Measurements from ENCODE around the gene TRPM3. TPM values are rescaled to one million over a fixed set of nuclear protein-coding genes. Genes with fewer than 3 reads are reported as not detected.

TRPM3 gene
- total RNA-seq, 1 donor: under 0.01 TPM

- DNase-seq (ENCODE audit: low read depth): no peak
Measured at GRCh38 chr9:70618784-70619183, 502.6 kb downstream of the TRPM3 start.

GRCh38 chr9:70617033-70617828 is 504.2 kb downstream of the TRPM3 start:
- no peak for DNase-seq (ENCODE audit: low read depth)
- no peak for TF ChIP-seq CTCF (IDR thresholded peaks at IDR 0.05; ENCODE audit: insufficient read depth, low read depth, low read length)
- no peak overlapping the region for H3K4me3 ChIP-seq (ENCODE audit: low read depth, low read length)

More at GRCh38 chr9:70618784-70619183, 502.6 kb downstream of the TRPM3 start:
- no peak for TF ChIP-seq CTCF (IDR thresholded peaks at IDR 0.05; ENCODE audit: insufficient read depth, low read depth, low read length)
- no peak overlapping the region for H3K4me3 ChIP-seq (ENCODE audit: low read depth, low read length)

- no peak overlapping the region for H3K4me3 ChIP-seq (ENCODE audit: low read depth, low read length)
- TF ChIP-seq CTCF (IDR thresholded peaks at IDR 0.05; ENCODE audit: insufficient read depth, low read depth, low read length): no peak
- no peak for DNase-seq (ENCODE audit: low read depth)
Measured at GRCh38 chr9:70616228-70616990, 505.0 kb downstream of the TRPM3 start.

- H3K4me3 ChIP-seq (ENCODE audit: low read depth, low read length): no peak overlapping the region
- TF ChIP-seq CTCF (IDR thresholded peaks at IDR 0.05; ENCODE audit: insufficient read depth, low read depth, low read length): no peak
- no peak for DNase-seq (ENCODE audit: low read depth)
Measured at GRCh38 chr9:70615464-70616138, 505.8 kb downstream of the TRPM3 start.

GRCh38 chr9:70614786-70615463 is 506.5 kb downstream of the TRPM3 start:
- DNase-seq (ENCODE audit: low read depth): no peak
- TF ChIP-seq CTCF (IDR thresholded peaks at IDR 0.05; ENCODE audit: insufficient read depth, low read depth, low read length): no peak

GRCh38 chr9:70613024-70613768 is 508.2 kb downstream of the TRPM3 start:
- H3K4me3 ChIP-seq (ENCODE audit: low read depth, low read length): no peak overlapping the region
- no peak for TF ChIP-seq CTCF (IDR thresholded peaks at IDR 0.05; ENCODE audit: insufficient read depth, low read depth, low read length)
- no peak for DNase-seq (ENCODE audit: low read depth)

More at GRCh38 chr9:70614786-70615463, 506.5 kb downstream of the TRPM3 start:
- H3K4me3 ChIP-seq (ENCODE audit: low read depth, low read length): no peak overlapping the region

Data from fibroblast of villous mesenchyme (primary cell).